ENCODE data around the gene KRTAP10-2.

GRCh38 chr21:44568667-44569556, 17.6 kb upstream of the KRTAP10-2 start:
- TF ChIP-seq POLR2A (IDR thresholded peaks at IDR 0.05) = no peak
- TF ChIP-seq CTCF (IDR thresholded peaks at IDR 0.05) = no peak
